Upper lobe of left lung (tissue), 6 donors: ENCODE results near the gene OTOG. TPM values are rescaled to one million over a fixed set of nuclear protein-coding genes. Genes with fewer than 3 reads are reported as not detected.

Experiments used
- ATAC-seq, 2 donors: fragments of 200-7000 bp; cut with Tn5 transposase; one replicate each; pipeline ENCODE4 v1.9.1; 2022; ENCODE audit warnings: mild to moderate bottlenecking in 2 of 2, moderate library complexity in 2 of 2; ENCODE audit not compliant: low FRiP score in 2 of 2
- DNase-seq, 2 donors: peaks; one replicate each; pipeline ENCODE4 v3.0.0-alpha.2; 2019 to 2020
- H3K27ac ChIP-seq, 4 donors: fragments of 200-600 bp; sonication (generic); one replicate each; pipeline ENCODE4 v1.5.1; 2016 to 2019
- H3K27me3 ChIP-seq, 4 donors: fragments of 200-600 bp; sonication (generic); one replicate each; pipeline ENCODE4 v1.5.1; 2017 to 2019
- H3K36me3 ChIP-seq, 4 donors: fragments of 200-600 bp; sonication (generic); one replicate each; pipeline ENCODE4 v1.5.1; 2016 to 2019
- H3K4me1 ChIP-seq, 4 donors: fragments of 200-600 bp; sonication (generic); one replicate each; pipeline ENCODE4 v1.5.1; 2018 to 2019
- H3K4me3 ChIP-seq, 4 donors: fragments of 200-600 bp; sonication (generic); one replicate each; pipeline ENCODE4 v1.5.1; 2017 to 2019; ENCODE audit warnings: mild to moderate bottlenecking in 2 of 4, moderate library complexity in 1 of 4
- H3K9me3 ChIP-seq, 4 donors: fragments of 200-600 bp; sonication (generic); one replicate each; pipeline ENCODE4 v1.5.1; 2018 to 2019
- EP300 ChIP-seq, 4 donors: sonication (generic); formaldehyde crosslinking; IDR thresholded peaks; one replicate each; pipeline ENCODE4 v1.5.1; 2017; ENCODE audit warnings: antibody characterized with exemption in 4 of 4, control low read depth in 2 of 4
- POLR2A ChIP-seq, 4 donors: fragments of 450-650 bp; IDR thresholded peaks; one replicate each; pipeline ENCODE4 v1.5.1; 2016 to 2017; ENCODE audit warnings: antibody characterized with exemption in 4 of 4, mild to moderate bottlenecking in 2 of 4
- POLR2AphosphoS5 ChIP-seq, 2 donors: sonication (generic); formaldehyde crosslinking; IDR thresholded peaks; one replicate each; pipeline ENCODE4 v1.5.1; 2017; ENCODE audit warnings: antibody characterized with exemption in 2 of 2
- WGBS, 2 donors: methylation state at CpG; one replicate each; pipeline ENCODE4 v1.1.5; 2017 to 2018; 5-methylcytosine and 5-hydroxymethylcytosine counted together
- total RNA-seq, 6 donors: library from RNA; depleted of rRNA in 4 of 6; stranded (reverse); fragments of >200 nt in 4 of 6; gene quantifications; one replicate each; pipeline versions ENCODE4 v1.1.0 to v1.2.1, GENCODE V29; 2016 to 2021
- TF ChIP-seq, protein P1 (sequence below), 6 experiments: fragments of 450-650 bp in 4 of 6; fragments of 200-600 bp in 2 of 6; sonication (generic) in 2 of 6; IDR thresholded peaks; one replicate each; pipeline ENCODE4 v1.5.1; 2016 to 2019; ENCODE audit warnings: antibody characterized with exemption in 6 of 6
- donor health status: DM: no; HTN: no; CAD: no; lungs with moderate emphysema.
- donor health status: DM: no; HTN: yes; CAD: no; lungs with severe emphysema.

The OTOG gene
- total RNA-seq, 6 donors from 2014 or later: not detected

DNA sequence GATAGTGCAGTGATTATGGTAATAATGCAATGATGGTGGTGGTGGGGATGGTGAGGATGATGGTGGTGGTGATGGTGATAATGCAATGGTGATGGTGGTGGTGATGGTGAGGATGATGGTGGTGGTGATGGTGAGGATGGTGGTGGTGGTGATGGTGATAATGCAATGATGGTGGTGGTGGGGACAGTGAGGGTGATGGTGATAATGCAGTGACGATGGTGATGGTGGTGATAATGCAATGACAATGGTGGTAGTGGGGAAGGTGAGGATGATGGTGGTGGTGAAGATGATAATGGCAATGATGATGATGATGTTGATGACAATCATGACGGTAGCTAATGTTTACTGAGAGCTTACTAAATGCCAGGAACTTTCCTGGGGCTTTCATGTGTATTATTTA, 92.7 kb downstream of the OTOG start:
- no peak for TF ChIP-seq POLR2A (IDR thresholded peaks at IDR 0.05)
- TF ChIP-seq, protein P1, sequence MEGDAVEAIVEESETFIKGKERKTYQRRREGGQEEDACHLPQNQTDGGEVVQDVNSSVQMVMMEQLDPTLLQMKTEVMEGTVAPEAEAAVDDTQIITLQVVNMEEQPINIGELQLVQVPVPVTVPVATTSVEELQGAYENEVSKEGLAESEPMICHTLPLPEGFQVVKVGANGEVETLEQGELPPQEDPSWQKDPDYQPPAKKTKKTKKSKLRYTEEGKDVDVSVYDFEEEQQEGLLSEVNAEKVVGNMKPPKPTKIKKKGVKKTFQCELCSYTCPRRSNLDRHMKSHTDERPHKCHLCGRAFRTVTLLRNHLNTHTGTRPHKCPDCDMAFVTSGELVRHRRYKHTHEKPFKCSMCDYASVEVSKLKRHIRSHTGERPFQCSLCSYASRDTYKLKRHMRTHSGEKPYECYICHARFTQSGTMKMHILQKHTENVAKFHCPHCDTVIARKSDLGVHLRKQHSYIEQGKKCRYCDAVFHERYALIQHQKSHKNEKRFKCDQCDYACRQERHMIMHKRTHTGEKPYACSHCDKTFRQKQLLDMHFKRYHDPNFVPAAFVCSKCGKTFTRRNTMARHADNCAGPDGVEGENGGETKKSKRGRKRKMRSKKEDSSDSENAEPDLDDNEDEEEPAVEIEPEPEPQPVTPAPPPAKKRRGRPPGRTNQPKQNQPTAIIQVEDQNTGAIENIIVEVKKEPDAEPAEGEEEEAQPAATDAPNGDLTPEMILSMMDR (IDR thresholded peaks at IDR 0.05): no peak
- no peak for ATAC-seq
- 69 to 74% methylated on average over 2 of the region's 2 CpGs for WGBS, 2 donors

DNA sequence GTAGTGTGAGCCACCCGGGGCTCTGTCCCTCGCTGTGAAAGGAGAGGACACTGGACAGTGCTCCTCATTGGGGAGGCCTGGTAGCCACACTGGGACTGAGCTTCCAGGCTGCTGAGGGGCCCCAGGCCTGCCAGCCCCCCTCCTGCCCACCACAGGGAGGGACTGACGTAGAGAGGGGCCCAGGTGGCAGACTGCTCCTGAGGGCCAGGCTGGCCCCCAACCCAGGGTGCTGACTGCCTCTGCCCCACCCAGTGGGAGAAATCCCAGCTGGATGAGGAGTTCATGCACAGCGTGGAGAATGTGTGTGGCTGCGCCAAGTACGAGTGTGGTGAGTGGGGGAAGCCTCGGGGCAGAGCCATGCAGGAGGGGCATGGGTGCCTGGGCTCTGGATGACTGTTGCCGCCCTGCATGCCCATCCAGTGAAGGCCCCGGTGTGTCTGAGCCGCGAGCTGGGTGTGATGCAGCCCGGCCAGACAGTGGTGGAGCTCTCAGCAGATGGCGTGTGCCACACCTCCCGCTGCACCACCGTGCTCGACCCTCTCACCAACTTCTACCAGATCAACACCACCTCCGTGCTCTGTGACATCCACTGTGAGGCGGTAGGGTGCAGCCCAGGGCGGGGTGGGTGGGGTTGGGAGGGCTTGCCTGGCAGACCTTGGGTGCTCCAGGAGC, 93.6 kb downstream of the OTOG start:
- ATAC-seq (no peak), DNase-seq (peak in 1 of 2 donors; percentile 56)
- Histone ChIP-seq H3K27ac (no peak overlapping the region), H3K27me3 (no peaks in the 10 kb centered on the region), H3K4me3 (no peak overlapping the region), H3K36me3 (no peaks in the 10 kb centered on the region), H3K9me3 (no peaks in the 10 kb centered on the region), H3K4me1 (no peaks in the 10 kb centered on the region)
- WGBS, 2 donors: 69 to 74% methylated on average over 11 to 19 of the region's 19 CpGs
- TF ChIP-seq POLR2A (IDR thresholded peaks at IDR 0.05) (no peak), POLR2AphosphoS5 (IDR thresholded peaks at IDR 0.05) (no peak), EP300 (IDR thresholded peaks at IDR 0.05) (no peak)
- TF ChIP-seq, protein P1 (IDR thresholded peaks at IDR 0.05): no peak

More for the DNA sequence above, 92.7 kb downstream of the OTOG start:
- no peaks in the 10 kb centered on the region for H3K36me3 ChIP-seq
- DNase-seq: no peak
- H3K9me3 ChIP-seq: no peaks in the 10 kb centered on the region
- no peaks in the 10 kb centered on the region for H3K4me1 ChIP-seq
- H3K27ac ChIP-seq: no peak overlapping the region
- no peak overlapping the region for H3K4me3 ChIP-seq
- no peaks in the 10 kb centered on the region for H3K27me3 ChIP-seq

DNA sequence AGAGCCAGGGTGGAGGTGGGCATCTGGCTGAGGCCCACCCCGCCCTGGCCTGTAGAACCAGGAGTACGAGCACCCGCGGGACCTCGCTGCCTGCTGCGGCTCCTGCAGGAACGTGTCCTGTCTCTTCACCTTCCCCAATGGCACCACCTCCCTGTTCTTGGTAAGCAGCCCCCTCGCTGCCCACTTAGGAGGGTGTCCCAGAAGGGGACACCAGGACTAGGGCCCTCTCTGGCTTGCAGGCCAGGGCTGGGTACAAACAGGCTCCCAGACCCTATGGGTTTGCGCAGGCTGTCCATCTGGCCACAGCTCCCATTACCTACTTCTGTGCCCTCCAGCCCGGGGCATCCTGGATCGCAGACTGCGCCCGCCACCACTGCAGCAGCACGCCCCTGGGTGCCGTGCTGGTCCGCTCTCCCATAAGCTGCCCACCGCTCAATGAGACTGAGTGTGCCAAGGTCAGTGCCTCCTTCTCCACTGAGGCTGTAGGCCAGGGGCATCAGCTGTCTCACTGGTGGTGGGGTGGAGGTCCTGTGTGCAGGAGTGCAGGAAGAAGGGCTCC, 94.8 kb downstream of the OTOG start:
- Histone ChIP-seq H3K27me3 (no peaks in the 10 kb centered on the region), H3K4me1 (no peaks in the 10 kb centered on the region), H3K9me3 (no peaks in the 10 kb centered on the region), H3K27ac (no peak overlapping the region), H3K36me3 (no peaks in the 10 kb centered on the region), H3K4me3 (no peak overlapping the region)
- 84 to 98% methylated on average over 9 to 17 of the region's 17 CpGs for WGBS, 2 donors
- ATAC-seq (no peak), DNase-seq (peak in 1 of 2 donors; percentile 51)
- TF ChIP-seq POLR2A (IDR thresholded peaks at IDR 0.05): no peak
- TF ChIP-seq POLR2AphosphoS5 (IDR thresholded peaks at IDR 0.05): no peak
- no peak for TF ChIP-seq EP300 (IDR thresholded peaks at IDR 0.05)
- TF ChIP-seq, protein P1 (IDR thresholded peaks at IDR 0.05): no peak

DNA sequence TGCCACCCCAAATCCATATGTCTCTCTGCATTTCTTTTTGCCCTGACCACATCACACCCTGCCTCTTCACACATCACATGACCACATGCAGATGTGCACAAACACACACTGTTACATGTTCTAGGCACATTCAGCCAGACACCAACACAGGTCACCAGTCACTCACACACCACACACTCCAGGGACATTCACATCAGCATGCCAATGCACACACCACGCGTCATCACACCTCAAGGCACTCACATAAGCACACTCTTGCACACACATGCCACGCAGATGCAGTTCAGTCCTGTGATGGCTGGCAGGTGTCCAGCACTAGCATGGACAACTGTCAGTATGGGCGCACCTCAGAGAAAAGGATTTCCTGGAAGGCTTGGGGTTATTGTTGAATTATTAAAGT, 95.3 kb downstream of the OTOG start:
- ATAC-seq (no peak), DNase-seq (no peak)
- no peaks in the 10 kb centered on the region for H3K27me3 ChIP-seq
- H3K9me3 ChIP-seq: no peaks in the 10 kb centered on the region
- no peak overlapping the region for H3K4me3 ChIP-seq
- H3K36me3 ChIP-seq: no peaks in the 10 kb centered on the region
- no peaks in the 10 kb centered on the region for H3K4me1 ChIP-seq
- WGBS, 2 donors: 74 to 83% methylated on average over 4 of the region's 4 CpGs
- no peak for TF ChIP-seq POLR2AphosphoS5 (IDR thresholded peaks at IDR 0.05)
- TF ChIP-seq EP300 (IDR thresholded peaks at IDR 0.05): no peak
- no peak overlapping the region for H3K27ac ChIP-seq

DNA sequence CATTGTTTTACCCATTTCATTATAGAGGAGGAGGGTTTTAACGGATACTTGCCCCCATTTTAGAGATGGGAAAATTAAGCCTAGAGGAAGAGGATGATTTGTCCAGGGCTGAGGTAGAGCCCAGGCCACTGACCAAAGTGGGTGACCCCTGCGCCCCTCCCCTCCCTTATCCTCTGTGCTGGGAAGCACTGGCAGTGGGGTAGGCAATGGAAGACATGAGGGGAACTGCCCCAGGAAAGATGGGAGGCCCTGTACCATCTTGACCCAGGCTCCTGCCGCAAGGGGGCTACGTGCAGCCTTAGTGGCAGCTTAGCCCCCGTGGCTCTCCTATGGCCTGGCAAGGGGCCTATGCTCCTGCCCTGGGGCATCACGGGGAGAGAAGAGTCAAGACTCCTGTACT, 95.9 kb downstream of the OTOG start:
- ATAC-seq (no peak), DNase-seq (peak in 1 of 2 donors; percentile 32)
- no peak overlapping the region for H3K27ac ChIP-seq
- TF ChIP-seq POLR2A (IDR thresholded peaks at IDR 0.05): no peak
- TF ChIP-seq POLR2AphosphoS5 (IDR thresholded peaks at IDR 0.05): no peak
- TF ChIP-seq EP300 (IDR thresholded peaks at IDR 0.05): no peak
- H3K9me3 ChIP-seq: no peaks in the 10 kb centered on the region
- H3K4me1 ChIP-seq: no peaks in the 10 kb centered on the region
- no peak overlapping the region for H3K4me3 ChIP-seq
- WGBS, 2 donors: 86 to 95% methylated on average over 2 to 6 of the region's 6 CpGs
- H3K27me3 ChIP-seq: no peaks in the 10 kb centered on the region
- no peaks in the 10 kb centered on the region for H3K36me3 ChIP-seq
